HG03520 (cell line): ENCODE measurements around the gene CCL11.

Experiments used
- ATAC-seq: cut with Tn5 transposase; IDR thresholded peaks from one replicate; pipeline ENCODE4 v1.9.1; 2021; ENCODE audit warnings: mild to moderate bottlenecking, moderate library complexity; ENCODE audit not compliant: unreplicated experiment

CCL11 gene

GRCh38 chr17:34257299-34257985 lies 28.1 kb upstream of the CCL11 start:
- ATAC-seq, result no peak

- ATAC-seq, result no peak
These were observed 27.6 kb upstream of the CCL11 start for GRCh38 chr17:34257986-34258326.

DNA sequence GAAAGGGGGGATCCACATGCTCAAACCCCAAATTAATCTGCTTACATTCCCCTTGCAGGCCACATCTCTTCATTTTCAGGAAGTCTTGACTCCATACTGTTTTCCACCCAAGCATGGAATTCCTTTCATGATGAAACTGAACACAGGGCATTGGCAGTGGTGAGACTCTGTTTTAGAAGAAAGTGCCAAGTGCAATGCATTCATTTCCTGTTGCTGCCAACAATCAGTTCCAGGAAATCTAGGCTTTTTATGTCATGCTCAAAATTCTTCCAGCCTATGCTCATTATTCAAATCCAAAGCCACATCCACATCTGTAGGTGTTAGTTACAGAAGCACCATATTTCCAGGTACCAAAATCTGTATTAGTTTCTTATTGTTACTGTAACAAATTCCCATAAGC lies 26.4 kb upstream of the CCL11 start:
- ATAC-seq, result no peak

DNA sequence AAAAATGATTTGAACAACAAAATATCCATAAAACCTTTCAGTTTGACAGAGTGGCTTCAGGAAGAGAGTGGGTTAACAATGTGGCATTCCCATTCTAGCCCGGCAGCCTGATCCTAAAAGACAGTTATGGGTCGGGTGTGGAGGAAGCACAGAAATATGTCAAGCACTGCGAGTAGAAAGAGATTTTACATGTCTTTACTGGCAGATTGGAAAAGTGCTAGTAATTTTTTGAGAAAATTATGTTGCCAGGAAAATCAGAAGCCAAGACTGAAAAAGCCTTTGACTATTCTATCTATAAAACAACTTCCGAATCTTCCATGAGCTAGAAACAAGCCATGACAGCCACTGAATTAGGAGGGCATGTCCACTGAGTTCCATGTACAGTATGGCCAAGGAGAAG lies 24.7 kb upstream of the CCL11 start:
- ATAC-seq, result no peak

- no peak for ATAC-seq
These were observed 23.8 kb upstream of the CCL11 start for GRCh38 chr17:34261568-34262337.

GRCh38 chr17:34265711-34266110 lies 19.8 kb upstream of the CCL11 start:
- ATAC-seq, result no peak

DNA sequence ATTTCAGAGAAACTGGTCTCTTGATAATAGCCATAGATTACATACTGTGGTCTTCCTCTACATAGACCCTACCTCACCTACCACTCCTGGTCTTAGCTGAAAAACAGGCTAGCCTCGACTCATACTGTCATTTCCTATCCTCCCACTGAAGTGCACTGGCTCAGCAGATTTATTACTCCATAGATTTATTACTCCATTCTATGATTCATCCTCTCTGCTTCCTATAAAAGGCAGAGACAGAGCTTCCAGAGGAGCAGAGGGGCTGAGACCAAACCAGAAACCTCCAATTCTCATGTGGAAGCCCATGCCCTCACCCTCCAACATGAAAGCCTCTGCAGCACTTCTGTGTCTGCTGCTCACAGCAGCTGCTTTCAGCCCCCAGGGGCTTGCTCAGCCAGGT lies 15.6 kb upstream of the CCL11 start, which contains the start of gene CCL7:
CCL7 (plus strand) TSS at position 253 of the 400 bp plus-strand sequence; CDS start at position 323, 70 bp downstream.
- ATAC-seq, result no peak

- no peak for ATAC-seq
These were observed 9.7 kb upstream of the CCL11 start for GRCh38 chr17:34275881-34276280.

GRCh38 chr17:34276826-34277225 lies 8.7 kb upstream of the CCL11 start:
- no peak for ATAC-seq

GRCh38 chr17:34283571-34283970 lies 2.0 kb upstream of the CCL11 start:
- ATAC-seq, result no peak

GRCh38 chr17:34287875-34288274 lies 2.3 kb downstream of the CCL11 start:
- ATAC-seq, result no peak

GRCh38 chr17:34290586-34290985 lies 5.0 kb downstream of the CCL11 start:
- ATAC-seq, result no peak

- no peak for ATAC-seq
These were observed 6.3 kb downstream of the CCL11 start for GRCh38 chr17:34291721-34292348.

DNA sequence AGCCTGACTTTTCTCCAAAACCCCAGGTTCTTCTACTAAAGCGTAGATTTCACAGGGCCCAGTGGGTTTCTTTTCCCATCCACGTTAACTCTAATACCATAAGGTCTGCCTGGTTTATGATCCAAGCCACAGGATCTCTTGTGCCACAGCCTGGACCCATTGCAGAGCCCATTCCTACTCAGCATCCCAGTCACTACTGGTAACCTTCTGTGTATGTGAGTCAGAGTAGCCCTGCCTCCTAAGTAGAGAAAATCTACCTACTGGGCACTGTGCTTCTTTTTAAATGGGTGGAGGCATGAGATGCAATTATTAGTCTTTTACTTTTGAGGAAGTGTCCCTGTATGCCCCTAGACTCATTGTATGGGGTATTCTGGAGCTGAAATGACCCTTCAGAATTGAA lies 13.5 kb downstream of the CCL11 start:
- ATAC-seq, result no peak

DNA sequence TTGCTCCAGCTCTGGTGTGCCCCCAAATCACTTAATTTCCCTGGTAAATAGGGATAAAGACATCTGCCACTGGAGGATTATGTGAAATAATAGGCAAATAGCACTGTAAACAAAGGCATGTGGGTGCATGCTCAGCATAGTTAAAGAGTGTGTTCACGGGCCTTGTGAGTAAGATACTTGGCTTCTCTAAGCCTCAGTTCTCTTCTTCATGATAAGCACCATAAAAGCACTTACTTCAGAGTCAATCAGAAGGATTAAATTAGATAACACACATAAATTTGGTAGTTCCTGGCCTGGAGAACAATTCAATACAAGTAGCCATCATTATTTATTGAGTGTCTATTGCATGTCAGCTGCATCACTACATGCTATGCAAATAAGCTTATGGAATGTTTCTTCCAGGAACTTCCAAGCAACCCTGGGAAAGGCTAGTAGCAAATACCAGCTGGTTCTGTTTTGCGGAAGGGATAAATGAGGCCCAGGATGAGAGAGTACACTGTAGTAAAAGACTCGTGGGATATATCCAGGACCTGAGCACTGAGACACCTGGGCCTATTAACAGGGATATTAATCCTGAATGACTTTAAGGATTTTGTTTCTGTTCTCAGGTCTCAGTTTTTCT lies 14.5 kb downstream of the CCL11 start:
- ATAC-seq, result no peak

DNA sequence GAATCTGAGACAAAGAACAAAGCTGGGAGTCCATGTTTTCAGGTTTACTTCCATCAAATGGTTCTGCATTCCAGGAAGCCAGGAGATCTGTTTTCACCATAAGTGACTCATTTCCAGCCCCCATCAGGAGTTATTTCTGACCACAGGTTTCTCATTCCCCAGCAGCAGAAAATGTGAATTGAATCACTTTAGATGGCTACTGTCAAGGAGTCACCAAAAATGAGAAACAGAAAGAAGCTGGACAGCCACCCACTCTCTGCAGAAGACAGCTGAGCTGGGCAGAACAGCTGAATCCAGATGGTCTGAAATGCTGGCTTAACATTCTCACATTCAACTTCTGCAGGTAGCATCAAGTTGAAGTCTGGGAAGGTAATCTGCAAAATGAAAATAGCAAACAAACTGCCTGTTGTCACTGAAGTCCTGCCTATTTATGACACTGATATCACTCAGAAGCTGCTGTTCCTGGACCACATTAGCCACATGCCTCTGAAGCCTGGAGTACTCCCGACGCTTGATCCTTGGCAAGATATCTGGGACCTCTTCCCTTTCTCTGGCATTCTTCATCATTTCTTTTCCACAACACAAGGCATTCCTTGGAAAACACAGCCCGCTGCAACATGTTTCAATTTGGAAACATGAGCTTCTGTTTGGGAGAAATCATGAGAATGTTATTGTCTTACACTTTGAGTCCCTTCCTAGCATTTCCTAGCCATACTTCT lies 15.3 kb downstream of the CCL11 start:
- no peak for ATAC-seq

- no peak for ATAC-seq
These were observed 16.4 kb downstream of the CCL11 start for GRCh38 chr17:34301986-34302385.

DNA sequence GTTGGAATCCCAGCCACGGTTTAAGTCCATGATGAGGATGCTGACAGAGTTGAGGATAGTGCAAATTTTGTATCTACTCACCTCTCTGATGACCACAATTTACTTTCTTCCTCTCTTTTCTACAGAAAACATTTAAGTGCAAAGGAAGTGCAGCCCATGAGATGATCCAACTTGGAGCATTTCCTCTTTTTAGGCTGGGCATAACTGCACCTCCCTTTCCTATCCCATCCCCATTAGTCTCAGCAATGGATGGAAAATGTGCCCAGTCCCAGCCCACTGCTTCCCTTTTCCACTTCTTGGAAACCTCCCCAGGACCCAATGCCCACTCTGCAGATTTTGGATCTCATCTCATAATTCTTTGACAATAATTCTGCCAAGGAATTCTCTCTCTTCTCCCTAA lies 17.1 kb downstream of the CCL11 start:
- ATAC-seq, result no peak

DNA sequence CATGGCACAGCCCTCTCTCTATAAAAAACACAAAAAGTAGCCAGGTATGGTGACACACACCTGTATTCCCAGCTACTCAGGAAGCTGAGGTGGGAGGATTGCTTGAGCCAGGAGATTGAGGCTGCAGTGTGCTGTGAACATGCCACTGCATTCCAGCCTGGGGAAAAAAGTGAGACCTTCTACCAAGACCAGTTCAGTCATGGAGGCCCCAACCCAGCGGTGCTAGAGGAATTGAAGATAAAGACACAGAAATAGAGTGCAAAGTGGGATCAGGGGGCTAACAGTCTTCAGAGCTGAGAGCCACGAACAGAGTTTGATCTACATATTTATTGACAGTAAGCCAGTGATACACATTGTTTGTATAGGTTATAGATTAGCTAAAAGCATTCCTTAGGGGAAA lies 18.1 kb downstream of the CCL11 start:
- no peak for ATAC-seq

DNA sequence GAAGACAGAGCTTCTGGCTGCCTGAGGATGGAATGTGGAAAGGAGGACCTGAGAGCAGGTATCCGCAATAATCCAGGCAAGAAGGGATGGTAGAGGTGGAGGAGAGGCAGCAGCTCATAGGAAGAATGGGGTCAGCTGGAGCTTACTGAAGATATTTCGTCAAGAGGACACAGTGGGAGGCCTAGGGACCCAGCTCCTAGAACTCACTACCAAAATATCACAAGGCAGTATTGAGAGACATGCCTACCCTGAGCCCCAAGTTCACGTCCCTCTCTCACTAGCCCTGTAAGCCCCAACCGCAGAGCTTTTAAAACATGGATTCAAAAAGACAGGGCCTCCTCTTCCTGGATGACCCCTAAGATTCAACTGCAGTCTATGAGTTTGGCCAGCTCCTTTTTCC lies 19.5 kb downstream of the CCL11 start:
- ATAC-seq, result no peak

GRCh38 chr17:34305606-34306005 lies 20.1 kb downstream of the CCL11 start:
- no peak for ATAC-seq
